HEK293 (cell line): ENCODE results near the gene PRR27.

ENCODE experiments used
- CTCF ChIA-PET: fragments of 350-600 bp; formaldehyde crosslinking; extraction: SDS; loops from one replicate; lab custom pipeline; 2021; ENCODE audit warnings: antibody characterized with exemption; lab: Yijun Ruan, JAX
- POLR2A ChIA-PET: fragments of 300-600 bp; formaldehyde crosslinking; extraction: SDS; loops from one replicate; lab custom pipeline; 2020; ENCODE audit warnings: antibody characterized with exemption, inconsistent platforms; lab: Yijun Ruan, JAX
- H3K27ac ChIP-seq: fragments of 200-500 bp; sonication (Bioruptor generic); 2 replicates; pipeline ENCODE4 v1.5.1; 2014; ENCODE audit warnings: low read depth, low read length, control low read depth, inconsistent platforms; ENCODE audit errors: extremely low read depth
- H3K36me3 ChIP-seq, 2 experiments: fragments of 200-500 bp in 1 of 2; sonication (Bioruptor generic) in 1 of 2; 1 replicate in 1 of 2; 2 replicates in 1 of 2; pipeline ENCODE4 v1.5.1; 2014 to 2017; ENCODE audit warnings: inconsistent platforms in 2 of 2, low read length in 2 of 2; ENCODE audit not compliant: control insufficient read depth in 2 of 2, insufficient read depth in 1 of 2
- H3K4me1 ChIP-seq: fragments of 200-500 bp; sonication (Bioruptor generic); 2 replicates; pipeline ENCODE4 v1.5.1; 2014; ENCODE audit warnings: mild to moderate bottlenecking, low read length, inconsistent platforms; ENCODE audit not compliant: control insufficient read depth, insufficient read depth
- H3K4me3 ChIP-seq: 2 replicates; pipeline ENCODE4 v1.5.1; 2011; ENCODE audit warnings: low read depth, mild to moderate bottlenecking, control low read depth, low read length, moderate library complexity
- H3K9me3 ChIP-seq: fragments of 200-500 bp; sonication (Bioruptor generic); 2 replicates; pipeline ENCODE4 v1.5.1; 2014; ENCODE audit warnings: low read depth, low read length, inconsistent platforms; ENCODE audit not compliant: control insufficient read depth, insufficient read depth
- GLIS1 ChIP-seq: fragments of 450-650 bp; formaldehyde crosslinking; IDR thresholded peaks from 2 replicates; pipeline ENCODE4 v1.5.1; 2016; ENCODE audit warnings: missing biosample characterization, missing genetic modification characterization
- HIC1 ChIP-seq: fragments of 450-650 bp; formaldehyde crosslinking; IDR thresholded peaks from 2 replicates; pipeline ENCODE4 v1.5.1; 2016; ENCODE audit warnings: missing biosample characterization, missing genetic modification characterization
- KLF10 ChIP-seq: fragments of 450-650 bp; IDR thresholded peaks from 2 replicates; pipeline ENCODE4 v1.5.1; 2018; ENCODE audit warnings: missing biosample characterization, mild to moderate bottlenecking, missing genetic modification characterization
- KLF16 ChIP-seq: fragments of 450-650 bp; formaldehyde crosslinking; IDR thresholded peaks from 2 replicates; pipeline ENCODE4 v1.5.1; 2017; ENCODE audit warnings: missing biosample characterization, missing genetic modification characterization
- KLF7 ChIP-seq: fragments of 450-650 bp; formaldehyde crosslinking; IDR thresholded peaks from 2 replicates; pipeline ENCODE4 v1.5.1; 2016; ENCODE audit warnings: missing biosample characterization, missing genetic modification characterization, borderline replicate concordance
- KLF9 ChIP-seq: fragments of 450-650 bp; formaldehyde crosslinking; IDR thresholded peaks from 2 replicates; pipeline ENCODE4 v1.5.1; 2016; ENCODE audit warnings: missing biosample characterization, missing genetic modification characterization, low read depth
- MYNN ChIP-seq: fragments of 450-650 bp; formaldehyde crosslinking; IDR thresholded peaks from 2 replicates; pipeline ENCODE4 v1.5.1; 2016; ENCODE audit warnings: missing biosample characterization, missing genetic modification characterization, borderline replicate concordance
- MZF1 ChIP-seq: fragments of 450-650 bp; formaldehyde crosslinking; IDR thresholded peaks from 2 replicates; pipeline ENCODE4 v1.5.1; 2017; ENCODE audit warnings: missing biosample characterization, missing genetic modification characterization, borderline replicate concordance
- SALL2 ChIP-seq: fragments of 450-650 bp; formaldehyde crosslinking; IDR thresholded peaks from 2 replicates; pipeline ENCODE4 v1.5.0; 2017; ENCODE audit warnings: missing biosample characterization, mild to moderate bottlenecking, missing genetic modification characterization, borderline replicate concordance
- SP3 ChIP-seq: fragments of 450-650 bp; formaldehyde crosslinking; IDR thresholded peaks from 2 replicates; pipeline ENCODE4 v1.5.1; 2016; ENCODE audit warnings: missing biosample characterization, missing genetic modification characterization
- ZBTB20 ChIP-seq: fragments of 450-650 bp; formaldehyde crosslinking; IDR thresholded peaks from 2 replicates; pipeline ENCODE4 v1.5.1; 2016; ENCODE audit warnings: missing biosample characterization, missing genetic modification characterization
- ZBTB7A ChIP-seq: fragments of 450-650 bp; formaldehyde crosslinking; IDR thresholded peaks from 2 replicates; pipeline ENCODE4 v1.5.1; 2016; ENCODE audit warnings: low read depth, missing biosample characterization, missing genetic modification characterization
- ZNF121 ChIP-seq: fragments of 450-650 bp; formaldehyde crosslinking; IDR thresholded peaks from 2 replicates; pipeline ENCODE4 v1.5.1; 2016; ENCODE audit warnings: missing biosample characterization, missing genetic modification characterization
- ZNF138 ChIP-seq: fragments of 450-650 bp; formaldehyde crosslinking; IDR thresholded peaks from 2 replicates; pipeline ENCODE4 v1.5.1; 2016; ENCODE audit warnings: missing biosample characterization, missing genetic modification characterization, borderline replicate concordance
- ZNF169 ChIP-seq: fragments of 450-650 bp; formaldehyde crosslinking; IDR thresholded peaks from 2 replicates; pipeline ENCODE4 v1.5.1; 2016; ENCODE audit warnings: missing biosample characterization, missing genetic modification characterization
- ZNF175 ChIP-seq: fragments of 450-650 bp; formaldehyde crosslinking; IDR thresholded peaks from 2 replicates; pipeline ENCODE4 v1.5.1; 2016; ENCODE audit warnings: missing biosample characterization, missing genetic modification characterization
- ZNF214 ChIP-seq: fragments of 450-650 bp; formaldehyde crosslinking; IDR thresholded peaks from 2 replicates; pipeline ENCODE4 v1.5.1; 2017; ENCODE audit warnings: missing biosample characterization, mild to moderate bottlenecking, missing genetic modification characterization, borderline replicate concordance
- ZNF426 ChIP-seq: fragments of 450-650 bp; formaldehyde crosslinking; IDR thresholded peaks from 2 replicates; pipeline ENCODE4 v1.5.1; 2017; ENCODE audit warnings: missing biosample characterization, missing genetic modification characterization, mild to moderate bottlenecking, inconsistent platforms, moderate library complexity
- ZNF510 ChIP-seq: fragments of 450-650 bp; formaldehyde crosslinking; IDR thresholded peaks from 2 replicates; pipeline ENCODE4 v1.5.1; 2018; ENCODE audit warnings: mild to moderate bottlenecking, missing genetic modification characterization, missing biosample characterization; ENCODE audit not compliant: insufficient replicate concordance
- ZNF555 ChIP-seq: fragments of 450-650 bp; formaldehyde crosslinking; conservative IDR thresholded peaks from 2 replicates; pipeline ENCODE4 v1.5.1; 2017; ENCODE audit warnings: missing biosample characterization, mild to moderate bottlenecking, missing genetic modification characterization, inconsistent platforms
- ZNF624 ChIP-seq: fragments of 450-650 bp; formaldehyde crosslinking; IDR thresholded peaks from 2 replicates; pipeline ENCODE4 v1.5.1; 2017; ENCODE audit warnings: missing biosample characterization, missing genetic modification characterization
- ZNF768 ChIP-seq: fragments of 450-650 bp; formaldehyde crosslinking; IDR thresholded peaks from 2 replicates; pipeline ENCODE4 v1.5.1; 2018; ENCODE audit warnings: missing biosample characterization, mild to moderate bottlenecking, missing genetic modification characterization
- TF ChIP-seq, protein P1 (sequence below): fragments of 450-650 bp; formaldehyde crosslinking; IDR thresholded peaks from 2 replicates; pipeline ENCODE4 v1.5.1; 2017; ENCODE audit warnings: missing biosample characterization, missing genetic modification characterization
- TF ChIP-seq, protein P2 (sequence below): fragments of 450-650 bp; formaldehyde crosslinking; IDR thresholded peaks from 2 replicates; pipeline ENCODE4 v1.5.1; 2016; ENCODE audit warnings: missing biosample characterization, missing genetic modification characterization, low read depth

The PRR27 gene

DNA sequence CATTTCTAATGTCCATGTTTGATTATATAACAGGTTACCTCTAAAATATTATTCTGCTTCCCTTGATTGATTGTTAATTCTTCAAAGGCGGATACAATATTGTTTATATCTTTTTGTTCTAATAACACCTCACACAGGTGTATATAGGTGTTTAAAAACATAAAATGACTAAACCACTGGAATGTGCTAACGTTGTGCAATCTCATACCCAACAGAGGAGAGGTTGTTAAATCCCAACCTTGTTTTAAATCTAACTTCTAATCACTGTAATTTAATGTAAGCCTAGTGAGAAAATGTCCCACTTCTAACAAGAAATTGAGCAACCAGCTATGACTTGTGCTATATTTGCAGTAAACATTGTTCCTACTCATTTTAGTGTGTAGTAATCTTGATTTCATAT lies 42.8 kb downstream of the PRR27 start:
- no peaks in the 10 kb centered on the region for H3K9me3 ChIP-seq
- H3K4me1 ChIP-seq = no peaks in the 10 kb centered on the region
- ChIA-PET CTCF (no interaction called here), POLR2A (no interaction called here)
- no peak overlapping the region for H3K27ac ChIP-seq
- H3K4me3 ChIP-seq = no peak overlapping the region
- no peaks in the 10 kb centered on the region for H3K36me3 ChIP-seq
- TF ChIP-seq ZNF121 (tag by site-specific recombination) (no peak), KLF9 (tag by site-specific recombination) (no peak), ZNF175 (tag by site-specific recombination) (no peak), HIC1 (tag by site-specific recombination) (no peak), ZNF426 (tag by site-specific recombination) (no peak), ZNF214 (tag by site-specific recombination) (no peak), ZNF768 (tag by site-specific recombination) (no peak), GLIS1 (tag by site-specific recombination) (no peak)

DNA sequence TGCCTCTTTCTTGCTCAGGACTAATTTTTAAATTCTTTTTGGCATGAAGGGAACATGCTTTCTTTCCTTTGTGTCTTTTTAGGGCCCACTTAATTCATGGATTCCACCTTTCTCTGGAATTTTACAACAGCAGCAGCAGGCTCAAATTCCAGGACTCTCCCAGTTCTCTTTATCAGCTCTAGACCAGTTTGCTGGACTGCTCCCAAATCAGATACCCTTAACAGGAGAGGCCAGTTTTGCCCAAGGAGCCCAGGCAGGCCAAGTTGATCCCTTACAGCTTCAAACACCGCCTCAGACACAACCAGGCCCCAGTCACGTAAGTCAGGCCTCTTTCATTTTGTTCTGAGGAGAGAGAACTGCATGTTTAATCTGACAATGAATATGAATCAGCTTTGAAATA lies 43.8 kb downstream of the PRR27 start:
- TF ChIP-seq KLF7 (tag by site-specific recombination) (no peak), MZF1 (tag by site-specific recombination) (no peak), ZBTB7A (tag by site-specific recombination) (no peak), ZNF624 (tag by site-specific recombination) (no peak), ZNF510 (no peak), KLF16 (tag by site-specific recombination) (no peak), MYNN (no peak), KLF10 (tag by site-specific recombination) (no peak), ZNF555 (tag by site-specific recombination) (no peak), ZBTB20 (tag by site-specific recombination) (no peak), SP3 (tag by site-specific recombination) (no peak), ZNF138 (tag by site-specific recombination) (no peak), ZNF169 (tag by site-specific recombination) (no peak), SALL2 (tag by site-specific recombination) (no peak)
- TF ChIP-seq, protein P1, sequence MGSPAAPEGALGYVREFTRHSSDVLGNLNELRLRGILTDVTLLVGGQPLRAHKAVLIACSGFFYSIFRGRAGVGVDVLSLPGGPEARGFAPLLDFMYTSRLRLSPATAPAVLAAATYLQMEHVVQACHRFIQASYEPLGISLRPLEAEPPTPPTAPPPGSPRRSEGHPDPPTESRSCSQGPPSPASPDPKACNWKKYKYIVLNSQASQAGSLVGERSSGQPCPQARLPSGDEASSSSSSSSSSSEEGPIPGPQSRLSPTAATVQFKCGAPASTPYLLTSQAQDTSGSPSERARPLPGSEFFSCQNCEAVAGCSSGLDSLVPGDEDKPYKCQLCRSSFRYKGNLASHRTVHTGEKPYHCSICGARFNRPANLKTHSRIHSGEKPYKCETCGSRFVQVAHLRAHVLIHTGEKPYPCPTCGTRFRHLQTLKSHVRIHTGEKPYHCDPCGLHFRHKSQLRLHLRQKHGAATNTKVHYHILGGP (tag by site-specific recombination) = no peak
- TF ChIP-seq, protein P2, sequence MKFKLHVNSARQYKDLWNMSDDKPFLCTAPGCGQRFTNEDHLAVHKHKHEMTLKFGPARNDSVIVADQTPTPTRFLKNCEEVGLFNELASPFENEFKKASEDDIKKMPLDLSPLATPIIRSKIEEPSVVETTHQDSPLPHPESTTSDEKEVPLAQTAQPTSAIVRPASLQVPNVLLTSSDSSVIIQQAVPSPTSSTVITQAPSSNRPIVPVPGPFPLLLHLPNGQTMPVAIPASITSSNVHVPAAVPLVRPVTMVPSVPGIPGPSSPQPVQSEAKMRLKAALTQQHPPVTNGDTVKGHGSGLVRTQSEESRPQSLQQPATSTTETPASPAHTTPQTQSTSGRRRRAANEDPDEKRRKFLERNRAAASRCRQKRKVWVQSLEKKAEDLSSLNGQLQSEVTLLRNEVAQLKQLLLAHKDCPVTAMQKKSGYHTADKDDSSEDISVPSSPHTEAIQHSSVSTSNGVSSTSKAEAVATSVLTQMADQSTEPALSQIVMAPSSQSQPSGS (tag by site-specific recombination) = no peak
- ChIA-PET CTCF (interaction anchor here (1.8 kb wide), 1 partner anchor 14 kb away, joined by 10 read pairs; no protein-coding TSS in a partner anchor), POLR2A (no interaction called here)
- H3K27ac ChIP-seq = no peak overlapping the region
- no peaks in the 10 kb centered on the region for H3K4me1 ChIP-seq
- H3K9me3 ChIP-seq = no peaks in the 10 kb centered on the region
- H3K36me3 ChIP-seq = no peaks in the 10 kb centered on the region
- no peak overlapping the region for H3K4me3 ChIP-seq
